SJCRH30 (cell line): Measurements from ENCODE around the gene NEU4. TPM values are rescaled to one million over a fixed set of nuclear protein-coding genes. Genes with fewer than 3 reads are reported as not detected.

Experiments used
- DNase-seq, 2 experiments: peaks; one replicate each; pipeline ENCODE4 v3.0.0-alpha.2; 2015 to 2020
- H3K27ac ChIP-seq: fragments of 250-450 bp; sonication (Bioruptor Pico); 2 replicates; pipeline ENCODE4 v1.5.1; 2020; ENCODE audit warnings: mild to moderate bottlenecking, moderate library complexity
- H3K27me3 ChIP-seq: fragments of 250-450 bp; sonication (Bioruptor Pico); 2 replicates; pipeline ENCODE4 v1.5.1; 2020; ENCODE audit warnings: mild to moderate bottlenecking, moderate library complexity
- H3K36me3 ChIP-seq: fragments of 250-450 bp; sonication (Bioruptor Pico); 2 replicates; pipeline ENCODE4 v1.5.1; 2020; ENCODE audit warnings: mild to moderate bottlenecking, moderate library complexity
- H3K4me1 ChIP-seq: fragments of 250-450 bp; sonication (Bioruptor Pico); 2 replicates; pipeline ENCODE4 v1.5.1; 2020; ENCODE audit warnings: mild to moderate bottlenecking, moderate library complexity
- H3K4me3 ChIP-seq: fragments of 250-450 bp; sonication (Bioruptor Pico); 2 replicates; pipeline ENCODE4 v1.5.1; 2020; ENCODE audit warnings: mild to moderate bottlenecking, moderate library complexity
- H3K9me3 ChIP-seq: fragments of 250-450 bp; sonication (Bioruptor Pico); replicated peaks from 2 replicates; pipeline ENCODE4 v1.5.1; 2020; ENCODE audit warnings: mild to moderate bottlenecking, moderate library complexity
- total RNA-seq: library from RNA; depleted of rRNA; stranded (reverse); fragments of >200 nt; shearing (Covaris generic); gene quantifications from 2 replicates; pipeline ENCODE4 v1.2.3, GENCODE V29; 2014; rRNA removed

NEU4 gene
- total RNA-seq, 1 experiment from 2014 or later, result 6.8 TPM

DNA sequence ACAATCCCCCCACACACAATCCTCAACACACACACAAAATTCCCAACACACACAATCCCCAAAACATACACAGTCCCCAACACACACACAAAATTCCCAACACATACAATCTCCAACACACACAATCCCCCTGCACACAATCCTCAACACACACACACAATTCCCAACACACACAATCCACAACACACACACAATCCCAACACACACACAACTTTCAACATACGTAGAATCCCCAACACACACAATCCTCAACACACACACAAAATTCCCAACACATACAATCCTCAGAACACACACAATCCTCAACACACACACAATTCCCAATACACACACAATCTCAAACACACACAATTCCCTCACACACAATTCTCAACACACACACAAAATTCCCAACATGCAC is 52.3 kb downstream of the NEU4 start:
- H3K27ac ChIP-seq, result no peak overlapping the region
- H3K36me3 ChIP-seq, result no peaks in the 10 kb centered on the region
- H3K27me3 ChIP-seq, result no peaks in the 10 kb centered on the region
- no peak overlapping the region for H3K4me3 ChIP-seq
- DNase-seq, result no peak
- peaks cover 13% of the 10 kb centered on the region for H3K4me1 ChIP-seq
- H3K9me3 ChIP-seq, result peaks cover 4% of the 10 kb centered on the region; the same call in 1 of the 2 replicates

DNA sequence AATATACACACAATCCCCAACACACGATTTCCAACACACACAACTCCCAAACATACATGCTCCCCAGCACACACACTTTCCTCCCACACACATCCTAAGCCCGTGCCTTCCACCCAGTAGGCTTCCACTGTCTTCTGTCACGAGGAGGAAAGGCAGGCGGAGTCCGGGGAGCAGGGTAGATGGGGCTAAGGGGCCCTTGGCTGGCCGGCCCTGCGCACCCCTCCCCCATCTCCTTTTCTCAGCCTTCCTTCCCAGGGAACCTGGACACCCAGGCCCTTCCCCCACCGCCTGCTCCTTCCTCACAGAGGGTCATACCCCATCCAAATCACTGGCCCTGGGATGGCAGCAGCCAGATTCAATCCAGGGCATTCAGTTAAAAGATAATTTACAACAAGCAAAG is 53.1 kb downstream of the NEU4 start:
- H3K4me1 ChIP-seq, result peaks cover 17% of the 10 kb centered on the region
- H3K9me3 ChIP-seq, result peaks cover 4% of the 10 kb centered on the region; the same call in 1 of the 2 replicates
- H3K27me3 ChIP-seq, result peaks cover 7% of the 10 kb centered on the region; the same call in 1 of the 2 replicates
- H3K27ac ChIP-seq, result no peak overlapping the region
- H3K36me3 ChIP-seq, result no peaks in the 10 kb centered on the region
- H3K4me3 ChIP-seq, result no peak overlapping the region
- DNase-seq, result no peak

DNA sequence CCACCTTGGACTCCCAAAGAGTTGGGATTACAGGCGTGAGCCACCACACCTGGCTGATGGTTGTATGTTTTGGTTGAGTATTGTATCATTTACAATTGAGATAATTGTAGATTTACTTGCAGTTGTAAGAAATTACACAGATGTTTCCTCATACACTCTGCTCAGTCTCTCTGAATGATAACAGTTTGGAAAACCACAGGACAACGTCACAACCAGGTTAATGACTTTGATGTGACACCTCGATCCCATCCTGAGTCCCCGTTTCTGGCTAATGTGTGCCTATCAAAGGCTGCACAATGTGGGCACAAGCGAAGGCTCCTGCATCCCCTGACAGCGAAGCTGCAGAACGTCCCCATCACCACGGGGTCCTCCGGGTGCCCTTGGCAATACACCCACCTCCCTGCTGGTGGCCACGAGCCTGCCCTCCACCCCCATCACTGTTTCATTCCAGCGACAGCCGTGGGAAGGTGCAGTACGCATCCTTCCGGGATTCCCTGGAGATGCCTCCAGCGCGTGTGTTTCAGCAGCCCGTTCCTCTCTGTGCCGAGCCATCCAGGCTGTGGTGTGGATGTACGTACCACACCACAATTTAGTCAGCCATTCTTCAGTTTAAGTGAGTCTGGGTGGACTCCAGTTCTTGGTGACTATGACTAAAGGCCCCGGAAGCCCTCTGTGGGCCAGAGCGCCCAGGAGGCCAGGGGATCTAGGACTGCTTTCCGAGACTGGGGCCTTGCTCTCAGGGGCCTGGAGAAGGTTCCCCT is 54.0 kb downstream of the NEU4 start:
- H3K9me3 ChIP-seq, result peaks cover 4% of the 10 kb centered on the region; the same call in 1 of the 2 replicates
- no peak overlapping the region for H3K27ac ChIP-seq
- H3K4me3 ChIP-seq, result no peak overlapping the region
- DNase-seq, result no peak
- no peaks in the 10 kb centered on the region for H3K36me3 ChIP-seq
- H3K27me3 ChIP-seq, result peaks cover 13% of the 10 kb centered on the region; the same call in 1 of the 2 replicates
- peaks cover 25% of the 10 kb centered on the region for H3K4me1 ChIP-seq

DNA sequence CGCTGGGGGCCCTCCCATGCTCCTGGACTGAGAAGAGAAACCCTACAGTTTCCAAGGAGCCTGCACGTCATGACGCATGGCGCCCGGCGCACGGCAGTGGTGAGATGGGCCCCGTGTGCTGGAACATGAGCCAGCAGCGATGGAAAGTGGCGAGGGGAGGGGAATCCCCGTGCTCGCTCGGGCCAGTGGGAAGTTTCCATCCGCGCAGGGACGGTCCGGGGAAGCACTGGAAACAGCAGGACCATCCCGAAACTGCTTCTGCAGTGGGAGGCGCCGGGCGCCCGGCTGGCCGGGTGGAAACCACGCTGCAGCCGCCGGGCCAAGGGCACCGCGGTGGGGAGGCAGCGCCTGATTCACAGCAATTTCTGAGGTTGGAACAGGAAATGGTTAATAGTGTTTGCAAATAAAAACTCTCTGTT is 54.6 kb downstream of the NEU4 start:
- no peak for DNase-seq
- Histone ChIP-seq H3K27me3 (peaks cover 13% of the 10 kb centered on the region; the same call in 1 of the 2 replicates), H3K36me3 (no peaks in the 10 kb centered on the region)

DNA sequence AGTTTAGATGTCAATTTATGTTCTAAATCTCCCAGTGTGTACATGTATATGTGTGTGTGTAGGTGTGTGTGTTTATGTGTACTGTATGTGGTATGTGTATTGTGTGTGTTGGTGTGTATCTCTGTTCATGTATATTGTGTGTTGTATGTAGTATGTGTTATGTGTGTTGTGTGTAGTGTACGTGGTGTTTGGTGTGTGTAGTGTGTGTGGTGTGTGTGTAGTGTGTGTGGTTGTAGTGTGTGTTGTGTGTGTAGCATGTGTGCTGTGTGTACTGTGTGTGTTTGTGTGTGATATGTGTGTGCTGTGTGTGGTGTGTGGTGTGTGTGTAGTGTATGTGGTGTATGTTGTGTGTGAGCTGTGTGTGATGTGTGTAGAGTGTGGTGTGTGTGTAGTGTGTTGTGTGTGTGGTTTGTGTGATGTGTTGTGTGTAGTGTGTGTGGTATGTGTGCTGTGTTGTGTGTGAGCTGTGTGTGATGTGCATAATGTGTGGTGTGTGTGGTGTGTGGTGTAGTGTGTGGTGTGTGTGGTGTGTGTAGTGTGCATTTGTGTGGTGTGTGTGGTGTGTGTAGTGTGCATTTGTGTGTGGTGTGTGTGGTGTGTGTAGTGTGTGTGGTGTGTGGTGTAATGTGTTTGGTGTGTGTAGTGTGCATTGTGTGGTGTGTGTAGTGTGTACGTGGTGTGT is 55.3 kb downstream of the NEU4 start:
- no peaks in the 10 kb centered on the region for H3K36me3 ChIP-seq
- no peak overlapping the region for H3K4me3 ChIP-seq
- H3K4me1 ChIP-seq, result peaks cover 33% of the 10 kb centered on the region
- DNase-seq, result no peak
- peaks cover 13% of the 10 kb centered on the region; the same call in 1 of the 2 replicates for H3K27me3 ChIP-seq
- H3K9me3 ChIP-seq, result peaks cover 4% of the 10 kb centered on the region; the same call in 1 of the 2 replicates
- H3K27ac ChIP-seq, result no peak overlapping the region

More for the DNA sequence above, 54.6 kb downstream of the NEU4 start:
- H3K27ac ChIP-seq, result no peak overlapping the region
- H3K9me3 ChIP-seq, result peaks cover 4% of the 10 kb centered on the region; the same call in 1 of the 2 replicates
- no peak overlapping the region for H3K4me3 ChIP-seq
- H3K4me1 ChIP-seq, result peaks cover 31% of the 10 kb centered on the region

DNA sequence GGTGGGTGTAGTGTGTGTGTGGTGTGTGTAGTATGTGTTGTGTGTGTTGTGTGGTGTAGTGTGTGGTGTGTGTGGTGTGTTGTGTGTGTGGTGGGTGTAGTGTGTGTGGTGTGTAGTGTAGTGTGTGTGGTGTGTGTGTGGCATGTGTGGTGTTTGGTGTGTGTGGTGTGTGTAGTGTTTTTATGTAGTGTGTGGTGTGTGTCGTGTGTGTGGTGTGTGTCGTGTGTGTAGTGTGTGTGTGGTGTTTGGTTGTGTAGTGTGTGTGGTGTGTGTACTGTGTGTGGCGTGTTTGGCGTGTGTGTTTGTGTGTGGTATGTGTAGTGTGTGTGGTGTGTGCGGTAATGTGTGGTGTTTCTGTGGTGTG is 55.8 kb downstream of the NEU4 start:
- peaks cover 13% of the 10 kb centered on the region; the same call in 1 of the 2 replicates for H3K27me3 ChIP-seq

DNA sequence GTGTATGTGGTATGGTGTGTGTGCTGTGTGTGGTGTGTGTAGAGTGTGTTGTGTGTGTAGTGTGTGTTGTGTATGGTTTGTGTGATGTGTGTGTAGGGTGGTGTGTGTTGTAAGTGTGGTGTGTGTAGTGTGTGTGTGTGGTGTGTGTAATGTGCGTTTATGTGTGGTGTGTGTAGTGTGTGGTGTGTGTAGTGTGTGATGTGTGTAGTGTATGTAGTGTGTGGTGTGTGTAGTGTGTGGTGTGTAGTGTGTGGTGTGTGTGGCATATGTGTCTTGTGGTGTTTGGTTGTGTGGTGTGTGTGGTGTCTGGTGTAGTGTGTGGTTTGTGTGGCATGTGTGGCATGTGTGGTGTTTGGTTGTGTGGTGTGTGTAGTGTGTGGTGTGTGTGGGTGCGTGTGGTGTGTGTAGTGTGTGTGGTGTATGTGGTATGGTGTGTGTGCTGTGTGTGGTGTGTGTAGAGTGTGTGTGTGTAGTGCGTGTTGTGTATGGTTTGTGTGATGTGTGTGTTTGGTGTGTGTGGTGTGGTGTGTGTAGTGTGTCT is 56.5 kb downstream of the NEU4 start:
- DNase-seq, result no peak
- H3K4me3 ChIP-seq, result no peak overlapping the region
- H3K27ac ChIP-seq, result no peak overlapping the region
- peaks cover 13% of the 10 kb centered on the region; the same call in 1 of the 2 replicates for H3K27me3 ChIP-seq
- peaks cover 31% of the 10 kb centered on the region for H3K4me1 ChIP-seq
- peaks cover 4% of the 10 kb centered on the region; the same call in 1 of the 2 replicates for H3K9me3 ChIP-seq
- H3K36me3 ChIP-seq, result no peaks in the 10 kb centered on the region

More for the DNA sequence above, 55.8 kb downstream of the NEU4 start:
- H3K4me1 ChIP-seq, result peaks cover 30% of the 10 kb centered on the region
- H3K36me3 ChIP-seq, result no peaks in the 10 kb centered on the region
- no peak for DNase-seq
- no peak overlapping the region for H3K4me3 ChIP-seq
- peaks cover 4% of the 10 kb centered on the region; the same call in 1 of the 2 replicates for H3K9me3 ChIP-seq
- H3K27ac ChIP-seq, result no peak overlapping the region

DNA sequence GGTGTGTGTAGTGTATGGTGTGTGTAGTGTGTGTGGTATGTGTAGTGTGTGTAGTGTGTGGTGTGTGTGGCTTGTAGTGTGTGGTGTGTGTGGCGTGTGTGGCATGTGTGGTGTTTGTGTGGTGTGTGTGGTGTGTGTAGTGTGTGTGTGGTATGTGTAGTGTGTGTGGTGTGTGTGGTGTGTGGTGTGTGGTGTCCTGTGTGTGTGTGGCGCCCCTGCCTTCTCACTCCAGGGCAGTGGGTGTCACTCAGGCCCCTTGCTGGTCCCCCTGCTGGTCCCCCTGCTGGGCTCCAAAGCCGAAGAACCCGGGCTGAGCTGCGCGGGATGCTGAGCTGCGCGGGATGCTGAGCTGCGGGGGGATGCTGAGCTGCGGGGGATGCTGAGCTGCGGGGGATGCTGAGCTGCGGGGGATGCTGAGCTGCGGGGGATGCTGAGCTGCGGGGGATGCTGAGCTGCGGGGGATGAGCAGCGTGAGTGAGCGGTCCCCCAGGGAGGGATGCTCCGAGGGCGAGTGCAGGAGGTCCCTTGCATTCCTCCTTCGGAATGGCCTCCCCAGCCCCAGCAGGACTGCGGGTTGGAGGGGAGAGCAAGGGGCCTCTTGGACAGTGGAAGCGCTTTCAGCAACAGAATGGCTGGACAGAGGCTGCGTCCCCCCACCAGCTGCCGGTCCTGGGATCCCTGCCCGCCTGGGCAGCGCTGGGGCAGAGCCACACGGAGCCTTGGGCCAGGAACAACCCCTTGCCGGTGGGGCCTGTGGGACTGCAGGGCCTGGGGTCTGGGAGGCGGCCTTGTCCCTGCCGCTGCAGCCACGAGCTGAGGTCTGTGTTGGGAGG is 57.2 kb downstream of the NEU4 start:
- Histone ChIP-seq H3K27ac (no peak overlapping the region), H3K9me3 (peaks cover 4% of the 10 kb centered on the region; the same call in 1 of the 2 replicates), H3K36me3 (no peaks in the 10 kb centered on the region), H3K4me1 (peaks cover 36% of the 10 kb centered on the region), H3K27me3 (peaks cover 13% of the 10 kb centered on the region; the same call in 1 of the 2 replicates), H3K4me3 (no peak overlapping the region)
- DNase-seq, result peak; percentile 55 to 66

Other genes with a start within 250 kb of the NEU4 start
- gene THAP4, start 172.0 kb upstream of the NEU4 start, total RNA-seq, result 48.9 and 51.9 TPM in 2 replicates
- gene ATG4B, start 171.5 kb upstream of the NEU4 start, total RNA-seq, result 73.5 and 78.0 TPM in 2 replicates
- 113 and 121 TPM in 2 replicates for gene DTYMK, start 122.4 kb upstream of the NEU4 start, total RNA-seq
- 48.8 and 53.2 TPM in 2 replicates for gene ING5, start 107.2 kb upstream of the NEU4 start, total RNA-seq
- gene D2HGDH, start 74.6 kb upstream of the NEU4 start, total RNA-seq, result 4.3 and 5.1 TPM in 2 replicates
- gene GAL3ST2, start 32.4 kb upstream of the NEU4 start, total RNA-seq, result not detected in 2 replicates
- 0.08 and 0.28 TPM in 2 replicates for gene PDCD1, start 49.7 kb downstream of the NEU4 start, total RNA-seq
- gene RTP5, start 60.5 kb downstream of the NEU4 start, total RNA-seq, result not detected in 2 replicates